HG02981 (cell line): ENCODE data around the gene ZFPM1.

Experiments
- ATAC-seq: cut with Tn5 transposase; IDR thresholded peaks from one replicate; pipeline ENCODE4 v1.9.1; 2021; ENCODE audit warnings: mild to moderate bottlenecking, moderate library complexity; ENCODE audit not compliant: unreplicated experiment

The ZFPM1 gene

DNA sequence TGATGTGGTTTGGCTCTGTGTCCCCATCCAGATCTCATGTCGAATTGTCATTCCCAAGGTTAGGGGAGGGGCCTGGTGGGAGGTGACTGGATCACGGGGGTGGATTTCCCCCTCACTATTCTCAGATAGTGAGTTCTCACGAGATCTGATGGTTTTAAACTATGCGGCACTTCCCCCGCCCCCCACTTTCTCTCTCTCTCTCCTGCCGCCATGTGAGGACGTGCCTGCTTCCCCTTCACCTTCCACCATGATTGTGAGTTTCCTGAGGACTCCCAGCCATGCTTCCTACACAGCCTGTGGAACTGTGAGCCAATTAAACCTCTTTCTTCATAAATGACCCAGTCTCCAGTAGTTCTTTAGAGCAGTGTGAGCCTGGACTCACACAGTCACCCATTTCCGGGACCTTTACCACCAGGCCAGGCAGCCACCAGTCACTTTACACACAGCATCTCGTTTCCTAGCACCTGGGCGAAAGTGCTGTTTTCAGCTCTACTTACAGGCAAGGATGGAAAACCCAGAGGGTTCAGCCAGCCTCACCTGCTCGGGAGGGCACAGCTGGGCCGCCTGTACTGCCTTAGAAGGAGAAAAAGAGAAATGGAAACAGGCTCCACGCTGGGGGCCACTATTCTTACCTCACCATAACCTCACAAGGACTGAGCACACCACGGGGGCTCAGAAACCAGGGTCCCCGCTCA is 103.4 kb downstream of the ZFPM1 start:
- ATAC-seq = no peak

DNA sequence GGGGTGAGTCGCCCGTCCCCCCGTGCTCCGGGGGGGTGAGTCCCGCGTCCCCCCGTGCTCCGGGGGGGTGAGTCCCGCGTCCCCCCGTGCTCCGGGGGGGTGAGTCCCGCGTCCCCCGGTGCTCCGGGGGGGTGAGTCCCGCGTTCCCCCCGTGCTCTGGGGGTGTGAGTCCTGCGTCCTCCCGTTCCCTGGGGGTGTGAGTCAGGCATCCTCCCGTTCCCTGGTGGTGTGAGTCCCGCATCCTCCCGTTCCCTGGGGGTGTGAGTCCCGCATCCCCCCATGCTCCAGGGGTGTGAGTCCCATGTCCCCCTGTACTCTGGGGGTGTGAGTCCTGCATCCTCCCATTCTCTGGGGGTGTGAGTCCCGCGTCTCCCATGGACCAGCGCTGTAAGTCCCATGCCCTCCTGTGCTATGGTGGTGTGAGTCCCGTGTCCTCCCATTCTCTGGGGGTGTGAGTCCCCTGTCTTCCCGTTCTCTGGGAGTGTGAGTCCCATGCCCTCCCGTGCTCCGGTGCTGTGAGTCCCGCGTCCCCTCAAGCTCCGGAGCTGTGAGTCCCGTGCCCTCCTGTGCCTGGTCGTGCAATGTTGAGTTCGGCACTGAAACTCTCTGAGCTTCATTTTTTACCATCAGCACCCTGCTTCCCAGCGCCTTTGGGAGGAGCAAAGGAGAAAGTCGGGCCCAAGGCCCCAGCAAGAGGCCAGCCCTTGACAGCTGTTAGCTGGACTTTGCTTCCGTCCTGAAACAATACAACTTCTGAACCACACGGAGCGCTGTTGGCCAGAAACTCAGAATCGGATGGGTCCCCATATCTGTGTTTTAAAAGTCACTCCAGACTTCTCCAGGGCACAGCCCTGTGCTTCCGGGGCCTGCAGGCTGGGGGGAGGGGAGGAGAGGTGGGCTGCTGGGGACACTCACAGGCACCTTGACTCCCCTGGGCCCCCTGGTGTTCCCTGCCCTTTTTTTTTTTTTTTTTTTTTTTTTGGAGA is 105.7 kb downstream of the ZFPM1 start:
- ATAC-seq = no peak

DNA sequence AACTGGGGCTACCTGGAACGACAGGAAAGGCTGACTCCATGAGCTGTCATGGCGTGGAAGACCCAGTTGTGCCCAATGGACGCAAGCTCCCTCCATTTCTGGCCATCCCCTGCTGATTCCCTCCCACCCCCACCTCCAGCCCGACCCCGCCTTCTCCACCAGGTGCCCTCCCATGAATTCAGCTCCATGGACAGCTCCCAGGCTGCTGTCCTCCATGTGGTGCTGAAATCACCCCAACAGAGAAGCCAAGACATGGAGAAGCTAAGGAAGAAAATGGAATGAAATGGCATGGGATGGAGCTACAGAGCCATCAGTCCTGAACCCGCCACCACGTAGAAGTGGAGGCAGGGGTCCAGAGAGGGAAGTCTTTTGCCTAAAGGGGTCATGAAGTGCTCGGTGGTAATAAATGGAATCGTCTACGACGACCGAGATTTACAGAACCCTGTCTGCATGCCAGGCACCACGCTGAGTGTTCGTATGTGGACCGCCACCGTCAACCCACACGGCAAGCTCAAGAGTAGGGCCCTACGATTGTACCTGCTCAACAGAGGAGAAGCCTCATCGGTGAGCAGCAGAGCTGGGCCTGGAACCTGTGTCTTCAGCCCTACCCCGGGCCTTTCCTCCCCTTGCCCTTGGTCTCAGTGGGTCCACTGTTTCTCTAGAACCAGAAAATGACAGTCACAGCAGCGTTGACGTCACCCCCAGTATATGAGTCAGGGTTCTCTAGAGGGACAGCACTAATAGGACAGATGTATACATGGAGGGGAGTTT is 107.8 kb downstream of the ZFPM1 start:
- no peak for ATAC-seq

DNA sequence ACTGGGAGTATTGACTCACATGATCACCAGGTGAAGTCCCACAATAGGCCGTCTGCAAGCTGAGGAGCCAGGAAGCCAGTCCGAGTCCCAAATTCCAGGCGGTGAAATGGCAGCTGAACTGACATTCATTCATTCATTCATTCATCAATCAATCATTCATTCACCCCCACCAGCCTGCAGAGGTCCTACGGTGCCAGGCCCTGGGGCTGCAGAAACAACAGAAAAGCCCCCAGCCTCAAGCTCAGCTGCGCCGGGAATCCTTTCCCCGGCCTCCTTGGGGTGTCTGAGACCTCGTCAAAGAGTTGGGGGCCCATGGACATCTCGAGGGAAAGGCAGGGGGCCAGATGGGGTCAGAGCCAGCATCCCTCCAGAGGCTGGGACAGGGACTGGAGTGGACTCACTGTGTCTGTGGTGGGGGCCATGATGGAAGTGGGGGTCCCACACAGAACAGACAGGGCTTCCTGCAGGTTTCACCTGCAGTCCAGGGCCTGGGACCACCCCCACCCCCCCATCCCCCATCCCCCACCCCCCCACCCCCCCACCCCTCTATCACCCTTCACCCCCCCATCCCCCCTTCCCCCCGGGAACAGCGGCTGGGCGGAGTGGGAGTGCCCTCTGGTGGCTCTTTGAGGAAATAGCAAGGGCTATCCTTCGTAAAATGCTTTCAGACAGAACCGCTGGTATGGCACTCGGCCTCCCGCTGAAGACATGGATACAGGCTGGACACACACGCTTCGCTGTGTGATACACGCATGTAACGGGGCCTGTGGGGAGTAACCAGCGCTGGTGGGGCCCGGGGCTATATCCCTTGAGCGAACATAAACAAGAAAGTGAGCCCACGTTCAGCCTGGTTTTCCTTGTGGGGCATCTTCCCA is 108.6 kb downstream of the ZFPM1 start:
- no peak for ATAC-seq

DNA sequence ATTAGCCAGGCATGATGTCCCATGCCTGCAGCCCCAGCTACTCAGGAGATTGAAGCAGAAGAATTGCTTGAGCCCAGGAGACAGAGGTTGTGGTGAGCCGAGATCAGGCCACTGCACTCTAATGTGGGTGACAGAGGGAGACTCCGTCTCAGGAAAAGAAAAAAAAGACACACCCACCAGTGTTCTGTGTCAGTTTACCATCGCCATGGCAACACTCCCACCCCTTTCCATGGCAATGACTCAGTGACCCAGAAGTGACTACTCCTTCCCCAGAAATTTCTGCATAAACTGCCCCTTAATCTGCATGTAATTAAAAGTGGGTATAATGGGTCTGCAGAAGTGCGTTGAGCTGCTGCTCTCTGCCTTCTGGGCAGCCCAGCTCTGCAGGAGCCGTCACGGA is 113.1 kb downstream of the ZFPM1 start:
- no peak for ATAC-seq

DNA sequence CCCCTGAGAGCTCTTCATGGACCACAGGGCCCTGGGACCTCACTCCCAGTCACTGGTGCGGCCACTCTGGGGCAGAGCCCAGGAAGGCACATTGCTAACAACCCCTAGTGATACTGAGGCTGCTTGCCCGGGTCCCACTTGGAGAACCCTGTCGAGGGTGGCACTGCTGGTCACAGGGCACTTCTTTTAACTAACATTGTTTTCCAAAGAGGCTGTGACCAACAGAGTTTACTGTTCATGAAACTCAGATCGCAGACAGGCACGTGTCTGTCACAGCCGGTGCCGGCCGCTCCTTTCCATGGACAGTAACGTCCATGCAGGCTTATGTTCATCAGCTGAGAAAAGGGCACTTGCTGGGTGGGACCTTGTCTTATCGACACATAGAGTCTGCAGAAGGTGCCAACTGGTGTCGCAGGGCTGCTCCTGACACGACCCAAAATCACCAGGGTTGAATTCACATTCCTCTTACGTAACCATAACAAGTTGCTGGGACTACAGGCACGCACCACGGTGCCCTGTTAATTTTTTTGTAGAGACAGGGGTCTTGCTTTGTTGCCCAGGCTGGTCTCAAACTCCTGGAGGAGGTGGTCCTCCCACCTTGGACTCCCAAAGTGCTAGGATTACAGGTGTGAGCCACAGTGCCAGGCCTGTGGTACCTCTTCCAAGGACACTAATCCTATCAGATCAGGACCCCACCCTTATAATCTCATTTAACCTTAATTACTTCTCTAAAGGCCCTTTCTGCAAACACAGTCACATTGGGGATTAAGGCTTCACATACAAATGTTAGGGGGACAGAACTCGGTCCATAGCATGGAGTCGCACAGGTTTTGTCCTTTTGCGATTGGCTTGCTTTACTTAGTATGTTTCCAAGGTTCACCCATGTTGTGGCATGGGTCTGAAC is 115.9 kb downstream of the ZFPM1 start:
- no peak for ATAC-seq

DNA sequence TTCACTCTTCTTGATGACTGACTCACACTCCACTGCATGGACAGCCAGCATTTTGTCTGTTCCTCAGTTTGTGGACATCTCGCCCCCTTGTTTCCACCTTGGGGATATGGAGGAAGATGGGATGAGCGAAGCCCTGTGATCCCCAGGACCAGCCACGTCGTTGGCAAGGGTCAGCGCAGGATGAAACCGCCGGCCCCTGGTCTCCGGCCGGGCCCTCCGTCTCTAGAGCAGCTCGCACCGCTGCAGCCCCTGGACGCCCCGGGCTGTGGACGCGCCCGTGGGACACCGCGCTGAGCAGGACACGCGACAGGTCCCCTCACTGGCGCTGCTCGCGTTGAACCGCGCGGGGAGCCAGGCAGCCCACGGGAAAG is 116.5 kb downstream of the ZFPM1 start:
- ATAC-seq = peak; percentile 21

DNA sequence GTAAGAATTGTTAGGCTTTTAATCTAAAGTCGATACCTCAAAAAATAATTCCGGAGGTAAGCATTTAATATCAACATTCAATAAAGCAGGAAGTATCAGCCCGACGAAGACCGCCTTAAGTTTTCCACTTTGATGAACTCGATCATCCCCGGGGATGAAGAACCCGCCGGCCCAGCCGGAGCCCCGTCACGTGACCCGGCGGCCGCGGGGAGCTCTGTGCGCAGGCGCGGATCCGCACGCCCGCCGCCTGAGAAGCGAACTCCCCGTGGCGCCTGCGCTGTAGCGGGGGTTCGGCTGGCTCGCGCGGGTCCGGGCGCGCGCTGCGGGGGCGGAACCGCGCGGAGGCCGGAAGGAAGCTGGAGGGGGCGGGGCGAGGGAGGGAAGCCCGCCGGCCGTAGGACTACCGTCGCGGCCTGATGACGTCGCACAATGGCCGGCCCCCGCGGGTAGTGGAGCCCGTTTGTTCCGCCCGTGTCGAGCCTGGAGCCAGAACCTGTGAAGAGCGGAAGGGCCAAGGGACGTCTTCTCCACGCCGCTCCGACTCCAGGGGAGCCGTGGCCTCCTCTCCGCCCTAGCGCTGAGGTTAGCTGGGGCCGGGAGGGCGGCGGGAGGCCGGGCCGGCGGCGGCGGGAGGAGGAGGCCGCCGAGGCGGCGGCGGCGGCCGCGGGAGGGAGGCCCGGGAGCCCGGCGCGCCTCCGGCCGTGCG is 117.1 kb downstream of the ZFPM1 start, which contains the start of gene ZC3H18:
Gene ZC3H18 (plus strand): TSS at position 419 of the 706 bp plus-strand sequence. CDS start 6,721 bp downstream, outside the sequence.
- peak; percentile 81 for ATAC-seq

DNA sequence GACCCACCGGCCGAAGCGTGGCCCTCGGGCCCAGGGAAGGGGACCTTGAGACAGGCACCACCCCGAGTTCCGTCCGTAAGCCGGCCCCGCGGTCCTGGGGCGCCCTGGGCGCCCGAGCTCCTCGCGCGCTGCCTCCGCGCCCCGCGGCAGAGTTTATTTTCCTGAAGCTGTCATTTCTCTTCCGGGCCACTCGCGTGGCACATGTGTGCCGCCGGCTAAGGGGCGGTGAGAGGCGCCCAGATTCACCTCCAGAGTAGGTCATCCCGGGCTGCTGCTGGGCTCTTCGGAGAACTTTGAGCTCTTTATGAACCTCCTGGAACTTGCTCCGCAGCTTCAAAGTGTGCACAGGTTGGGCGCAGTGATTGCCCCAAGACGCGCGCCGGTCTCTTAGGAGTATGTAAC is 117.6 kb downstream of the ZFPM1 start:
- ATAC-seq = peak; percentile 21

DNA sequence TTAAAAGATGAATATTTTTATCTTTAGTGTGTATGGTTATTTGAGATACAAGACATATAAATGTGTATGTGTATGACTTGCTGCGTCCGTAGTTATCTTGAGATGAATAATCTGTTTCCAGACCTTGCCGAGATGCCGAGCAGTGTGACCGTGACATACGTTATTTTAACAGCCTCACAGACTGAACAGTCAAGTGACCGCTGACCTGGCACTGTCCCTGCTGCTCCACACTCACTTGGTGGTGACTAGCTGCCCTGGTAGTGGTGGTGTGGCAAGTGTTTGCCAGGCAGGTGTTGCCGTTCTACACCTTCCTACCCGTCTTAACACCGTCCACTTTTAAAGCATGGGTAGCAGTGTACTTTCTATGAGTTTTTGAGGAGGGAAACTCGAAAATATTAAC is 122.2 kb downstream of the ZFPM1 start:
- ATAC-seq = no peak

DNA sequence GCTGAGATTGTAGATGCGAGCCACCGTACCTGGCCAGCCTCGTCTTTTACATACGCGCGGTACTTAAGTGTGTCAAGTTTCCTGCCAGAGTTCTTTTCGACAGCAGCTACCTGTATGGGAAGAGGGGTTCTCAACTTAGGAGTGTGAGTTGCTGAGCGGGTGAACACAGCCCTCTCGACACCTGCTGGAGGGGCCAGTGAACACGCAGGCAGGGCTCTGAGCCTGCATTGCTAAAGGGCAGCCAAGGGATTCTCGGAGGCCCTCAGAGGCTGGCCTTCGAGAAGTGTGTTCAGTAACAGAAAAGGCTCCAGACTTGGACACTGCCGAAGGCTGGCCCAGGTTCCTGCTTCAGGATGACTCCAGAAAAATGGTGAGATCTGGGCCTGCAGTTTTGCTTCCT is 123.2 kb downstream of the ZFPM1 start:
- no peak for ATAC-seq

DNA sequence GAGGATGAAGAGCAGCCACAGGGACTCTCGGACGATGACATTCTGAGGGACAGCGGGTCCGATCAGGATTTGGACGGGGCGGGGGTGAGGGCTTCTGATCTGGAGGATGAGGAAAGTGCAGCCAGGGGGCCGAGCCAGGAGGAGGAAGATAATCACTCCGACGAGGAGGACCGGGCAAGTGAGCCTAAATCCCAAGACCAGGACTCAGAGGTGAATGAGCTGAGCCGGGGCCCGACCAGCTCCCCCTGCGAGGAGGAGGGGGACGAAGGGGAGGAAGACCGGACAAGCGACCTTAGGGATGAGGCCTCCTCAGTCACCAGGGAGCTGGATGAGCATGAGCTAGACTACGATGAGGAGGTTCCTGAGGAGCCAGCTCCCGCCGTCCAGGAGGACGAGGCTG is 124.1 kb downstream of the ZFPM1 start:
- ATAC-seq = no peak

DNA sequence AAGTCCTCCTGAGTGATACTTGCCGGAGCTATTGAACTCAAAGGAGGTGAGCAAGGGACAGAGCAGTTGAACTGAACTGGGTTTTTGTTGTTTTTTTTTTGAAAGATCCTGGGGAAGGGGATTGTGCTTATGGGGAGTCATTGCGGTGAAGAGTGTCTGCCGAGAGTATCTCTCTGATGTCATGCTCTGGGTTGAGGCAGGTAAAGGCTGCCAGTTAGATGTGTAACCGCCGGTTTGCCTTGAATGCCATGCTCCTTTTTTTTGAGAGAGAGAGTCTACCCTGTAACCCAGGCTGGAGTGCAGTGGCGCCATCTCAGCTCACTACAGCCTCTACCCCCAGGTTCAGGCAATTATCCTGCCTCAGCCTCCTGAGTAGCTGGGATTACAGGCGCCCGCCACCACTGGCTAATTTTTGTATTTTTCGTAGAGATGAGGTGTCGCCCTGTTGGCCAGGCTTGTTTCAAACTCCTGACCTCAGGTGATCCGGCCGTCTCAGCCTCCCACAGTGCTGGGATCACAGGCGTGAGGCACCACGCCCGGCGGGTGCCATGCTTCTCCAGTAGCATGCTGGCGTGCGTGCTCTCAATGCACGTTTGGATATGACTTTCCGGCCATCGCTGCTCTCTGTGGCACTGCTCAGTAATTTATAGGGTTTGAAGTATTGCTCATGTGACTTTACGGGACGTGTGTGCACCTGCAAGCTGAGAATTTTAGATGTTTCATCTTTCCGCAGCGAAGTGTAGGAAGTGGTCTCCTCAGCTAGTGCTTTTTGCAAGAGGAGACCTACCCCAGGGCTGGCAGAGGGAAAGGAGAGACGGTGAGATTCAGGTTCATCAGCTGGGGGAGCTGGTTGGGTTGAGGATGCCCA is 125.6 kb downstream of the ZFPM1 start:
- ATAC-seq = no peak

DNA sequence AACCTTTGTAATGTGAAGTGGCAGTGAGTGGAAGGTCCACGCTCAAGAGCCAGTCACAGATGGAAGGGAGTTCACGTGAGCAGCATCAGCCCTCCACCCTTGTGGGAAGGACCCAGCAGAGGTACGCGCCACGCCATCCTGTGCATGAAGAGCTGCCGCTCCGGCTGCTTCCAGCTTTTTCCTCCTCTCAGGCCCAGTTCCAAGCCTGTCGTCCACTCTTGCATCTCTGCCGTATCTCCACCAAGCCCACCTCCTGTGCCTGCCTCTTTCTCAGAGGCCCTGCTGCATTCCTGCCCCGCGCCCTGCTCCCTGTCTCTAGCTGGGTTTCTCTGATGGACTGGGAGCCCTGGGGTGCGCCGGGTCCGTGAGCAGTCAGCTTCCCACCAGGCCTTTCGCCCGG is 127.3 kb downstream of the ZFPM1 start:
- no peak for ATAC-seq

DNA sequence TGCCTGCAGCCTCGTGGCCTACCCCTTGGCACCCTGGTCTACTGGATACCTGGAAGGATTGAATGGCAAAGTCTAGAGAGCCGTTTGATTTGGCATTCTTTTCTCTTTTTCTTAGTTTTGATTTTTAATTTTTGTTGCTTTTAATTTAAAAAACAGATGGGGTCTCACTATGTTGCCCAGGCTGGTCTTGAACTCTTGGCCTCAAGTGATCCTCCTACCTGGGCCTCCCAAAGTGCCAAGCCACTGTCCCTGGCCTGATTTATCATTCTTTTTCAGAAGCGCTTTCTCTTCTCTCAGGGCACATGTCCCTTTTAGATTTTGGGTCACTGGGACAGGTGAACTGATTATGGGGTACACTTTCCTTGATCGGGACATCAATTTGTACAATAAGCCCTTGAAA is 128.0 kb downstream of the ZFPM1 start:
- ATAC-seq = no peak

DNA sequence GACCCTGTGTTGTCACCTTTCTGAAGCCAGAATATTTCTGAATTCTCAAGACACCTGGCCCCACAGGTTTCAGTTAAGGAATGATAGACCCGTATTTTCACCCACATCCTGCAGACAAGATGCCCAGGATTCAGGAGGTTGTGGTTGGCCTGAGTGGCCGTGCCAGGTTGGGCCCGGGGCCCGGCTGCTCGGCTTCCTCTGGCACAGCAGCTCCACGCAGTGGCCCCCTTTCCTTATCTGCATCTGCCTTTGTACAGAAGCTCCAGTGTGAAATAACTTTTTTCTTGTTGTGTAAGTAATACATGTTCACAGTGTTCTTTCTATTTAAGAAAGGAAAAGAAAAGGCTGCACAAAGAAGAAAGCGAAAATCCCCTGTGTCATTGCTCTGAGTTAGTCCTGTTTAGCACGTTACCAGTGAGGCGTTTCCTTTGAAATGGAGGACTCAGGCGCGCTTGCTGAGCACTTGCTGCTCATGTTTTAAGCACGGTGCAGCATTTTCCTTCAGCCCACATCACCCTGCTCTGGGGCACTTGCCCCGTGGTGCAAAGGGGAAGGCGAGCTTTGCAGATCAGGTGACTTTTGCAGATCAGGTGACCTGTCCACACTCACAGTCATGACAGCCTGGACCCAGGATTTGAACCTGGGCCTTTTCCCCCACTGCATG is 130.0 kb downstream of the ZFPM1 start:
- no peak for ATAC-seq

DNA sequence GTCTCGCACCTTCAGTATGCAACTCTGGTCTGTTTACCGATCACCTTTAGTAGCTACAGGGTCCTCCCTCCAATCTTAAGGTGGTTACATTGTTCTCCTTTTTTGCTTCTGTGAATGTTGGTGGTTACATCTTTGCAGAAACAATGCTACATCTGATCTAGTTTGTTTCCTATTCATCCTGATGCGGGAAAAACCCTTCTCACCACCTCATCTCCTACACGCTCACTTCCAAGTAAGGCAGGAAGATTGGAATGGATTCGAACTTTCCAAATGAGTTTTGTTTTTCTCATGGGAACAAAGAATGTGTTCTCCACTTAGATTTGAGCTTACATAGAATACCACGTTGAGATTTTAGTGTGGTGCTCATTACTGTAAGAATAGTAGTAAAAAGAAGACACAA is 131.6 kb downstream of the ZFPM1 start:
- no peak for ATAC-seq
